GM18520 (cell line): ENCODE measurements around the gene SNRNP200.
"Not testable (repeated sequence)": the region's sequence is repeated elsewhere in the genome, so short reads cannot be mapped to it uniquely, and the experiment has no call there.

Experiments used
- ATAC-seq: cut with Tn5 transposase; IDR thresholded peaks from one replicate; pipeline ENCODE4 v1.9.1; 2021; ENCODE audit not compliant: unreplicated experiment

SNRNP200 gene

DNA sequence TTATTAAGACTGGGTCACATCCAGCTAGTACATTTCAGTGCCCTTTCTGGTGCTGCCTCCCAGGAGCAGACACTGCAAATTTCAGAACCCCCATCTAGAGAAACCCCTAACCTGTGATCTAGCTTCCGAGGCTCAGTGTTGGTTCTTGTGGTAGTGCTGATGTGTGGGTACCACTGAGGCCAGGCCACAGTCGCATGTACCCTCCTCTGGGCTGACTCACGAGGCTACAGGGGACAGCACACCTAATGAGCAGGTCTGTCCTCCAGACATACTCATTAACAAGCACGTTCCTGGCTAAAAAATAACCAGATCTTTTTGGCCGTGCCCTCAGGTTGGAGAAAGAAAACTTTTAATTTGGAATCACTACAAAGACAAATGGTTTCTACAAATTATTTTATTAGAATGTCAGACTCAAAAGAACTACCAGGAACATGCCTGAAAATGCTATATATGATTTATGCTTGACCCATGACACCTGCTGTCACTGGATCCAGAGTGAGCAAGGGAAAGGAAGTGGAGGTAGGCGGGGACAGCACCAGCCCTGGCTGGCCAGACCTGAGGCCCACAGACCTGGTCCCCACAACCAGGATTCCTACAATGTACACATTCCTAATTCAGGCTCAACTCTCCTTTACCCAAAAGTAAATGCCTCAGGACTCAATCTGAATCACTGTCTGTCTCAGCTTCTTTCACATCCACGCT lies 30.8 kb downstream of the SNRNP200 start:
- no peak for ATAC-seq

DNA sequence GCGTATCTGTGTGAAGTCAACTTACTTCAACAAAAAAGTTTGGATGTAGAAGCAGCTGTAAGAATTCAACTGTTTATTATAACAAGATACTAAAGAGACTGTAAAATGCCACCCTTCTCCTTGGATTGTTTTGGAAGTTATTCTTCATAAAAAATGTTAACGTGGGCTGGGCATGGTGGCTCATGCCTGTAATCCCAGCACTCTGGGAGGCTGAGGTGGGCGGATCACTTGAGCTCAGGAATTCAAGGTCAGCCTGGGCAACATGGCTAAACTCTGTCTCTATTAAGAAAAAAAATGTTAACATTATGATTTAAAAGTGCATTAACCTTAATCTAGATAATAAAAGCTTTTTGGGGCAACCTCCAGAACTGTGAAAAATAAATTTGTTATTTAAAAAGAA lies 31.6 kb downstream of the SNRNP200 start:
- no peak for ATAC-seq

- no peak for ATAC-seq
Measured at GRCh38 chr2:96271995-96272394, 33.4 kb downstream of the SNRNP200 start.

- no peak for ATAC-seq
Measured at GRCh38 chr2:96267159-96267971, 38.0 kb downstream of the SNRNP200 start.

DNA sequence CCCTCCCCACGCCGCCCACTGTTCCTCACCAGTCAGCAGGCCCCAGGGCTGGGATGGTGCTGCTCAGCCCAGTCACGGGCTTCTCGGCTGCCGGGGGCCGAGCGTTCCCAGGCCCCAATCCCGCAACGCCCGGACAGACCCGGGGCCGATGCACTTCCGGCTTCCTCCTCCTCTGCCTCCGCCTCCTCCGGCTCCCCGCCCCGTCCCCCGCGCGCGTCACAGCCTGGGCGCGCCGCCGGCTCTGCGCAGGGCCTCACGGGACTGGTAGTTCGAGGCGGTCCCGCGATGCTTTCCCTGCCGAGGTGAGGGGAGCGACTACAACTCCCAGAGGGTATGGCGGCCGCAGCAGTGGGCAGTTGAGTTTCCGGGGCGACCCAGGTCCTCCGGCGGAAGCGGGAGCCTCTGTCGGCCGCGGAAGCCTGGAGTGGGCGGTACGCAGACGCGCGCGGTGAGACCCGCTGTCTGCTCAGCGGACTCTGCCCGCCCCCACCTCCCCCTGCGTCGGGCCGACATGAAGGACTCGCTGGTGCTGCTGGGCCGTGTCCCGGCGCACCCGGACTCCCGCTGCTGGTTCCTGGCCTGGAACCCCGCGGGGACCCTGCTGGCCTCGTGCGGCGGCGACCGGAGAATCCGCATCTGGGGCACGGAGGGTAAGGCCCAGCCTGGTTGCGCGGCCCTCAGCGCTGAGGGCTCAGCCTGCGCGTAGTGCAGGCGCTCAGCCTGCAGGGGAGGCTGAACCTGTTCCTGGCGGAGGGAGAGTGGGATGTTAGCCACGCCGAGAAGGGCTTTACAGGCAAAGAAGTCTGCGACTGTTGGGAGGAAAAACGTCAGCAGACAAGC lies 39.3 kb downstream of the SNRNP200 start, which contains the start of the genes CIAO1 and TMEM127:
TSS of gene CIAO1 (plus strand) at position 386 of the 840 bp plus-strand sequence. CDS start at position 512, 126 bp downstream.
TSS of gene TMEM127 (minus strand) at position 158 of the 840 bp plus-strand sequence. CDS start 616 bp downstream, outside the sequence.
- peak; percentile 91 for ATAC-seq

GRCh38 chr2:96265349-96265839 lies 40.0 kb downstream of the SNRNP200 start:
- no peak for ATAC-seq

DNA sequence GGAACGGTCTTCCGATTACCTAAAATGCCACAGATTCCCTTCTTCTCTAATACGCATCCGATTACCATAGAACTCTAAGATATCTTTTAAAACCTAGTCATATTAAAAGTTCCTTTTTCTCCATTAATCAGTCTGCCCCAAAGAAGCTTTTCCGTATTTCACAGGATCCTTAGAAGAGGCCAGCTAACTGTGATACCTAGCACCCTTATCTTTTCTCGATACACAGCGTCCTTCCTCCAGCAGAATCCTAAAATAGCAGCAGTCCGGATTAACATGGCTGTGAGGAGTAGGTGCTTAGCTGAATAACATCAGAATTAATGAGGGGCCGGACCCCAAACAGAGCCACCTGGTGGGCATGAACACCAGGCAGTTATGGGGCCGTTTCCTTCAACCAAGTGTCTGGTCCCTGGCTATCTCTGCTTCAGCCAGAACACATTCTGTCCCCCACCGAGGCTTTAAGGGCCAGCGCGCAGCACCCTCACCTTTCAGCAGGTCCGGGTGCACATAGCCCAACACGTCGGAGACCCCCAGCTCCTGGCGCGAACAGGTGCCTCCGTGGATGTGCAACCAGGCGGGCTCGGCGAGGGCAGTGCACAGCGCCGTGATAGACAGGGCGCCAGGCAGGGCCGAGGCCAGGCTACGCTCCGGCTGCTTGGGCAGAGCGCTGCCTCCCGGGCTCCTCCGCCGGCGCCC lies 40.5 kb downstream of the SNRNP200 start:
- ATAC-seq = no peak

- no peak for ATAC-seq
Measured at GRCh38 chr2:96264086-96264485, 41.3 kb downstream of the SNRNP200 start.

DNA sequence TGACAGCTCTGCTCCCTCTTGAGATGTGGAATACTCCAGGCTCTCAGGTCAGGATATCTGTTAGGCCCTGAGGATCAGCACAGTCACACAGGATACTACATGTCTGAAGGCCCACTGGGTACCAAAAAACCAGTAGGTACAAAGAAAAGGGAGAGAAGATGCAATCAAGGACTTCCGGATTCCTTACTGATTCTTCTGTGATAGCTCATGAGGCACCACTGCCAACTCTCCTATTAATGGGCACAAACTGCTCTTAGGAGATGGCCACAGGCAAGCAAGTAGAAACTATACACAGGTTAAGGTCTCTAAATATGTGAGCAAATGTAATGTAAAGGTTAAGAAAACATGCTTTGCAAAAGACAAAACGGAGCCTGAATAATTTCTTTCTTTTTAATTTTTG lies 43.0 kb downstream of the SNRNP200 start:
- no peak for ATAC-seq

GRCh38 chr2:96261328-96262003 lies 43.9 kb downstream of the SNRNP200 start:
- ATAC-seq = no peak

DNA sequence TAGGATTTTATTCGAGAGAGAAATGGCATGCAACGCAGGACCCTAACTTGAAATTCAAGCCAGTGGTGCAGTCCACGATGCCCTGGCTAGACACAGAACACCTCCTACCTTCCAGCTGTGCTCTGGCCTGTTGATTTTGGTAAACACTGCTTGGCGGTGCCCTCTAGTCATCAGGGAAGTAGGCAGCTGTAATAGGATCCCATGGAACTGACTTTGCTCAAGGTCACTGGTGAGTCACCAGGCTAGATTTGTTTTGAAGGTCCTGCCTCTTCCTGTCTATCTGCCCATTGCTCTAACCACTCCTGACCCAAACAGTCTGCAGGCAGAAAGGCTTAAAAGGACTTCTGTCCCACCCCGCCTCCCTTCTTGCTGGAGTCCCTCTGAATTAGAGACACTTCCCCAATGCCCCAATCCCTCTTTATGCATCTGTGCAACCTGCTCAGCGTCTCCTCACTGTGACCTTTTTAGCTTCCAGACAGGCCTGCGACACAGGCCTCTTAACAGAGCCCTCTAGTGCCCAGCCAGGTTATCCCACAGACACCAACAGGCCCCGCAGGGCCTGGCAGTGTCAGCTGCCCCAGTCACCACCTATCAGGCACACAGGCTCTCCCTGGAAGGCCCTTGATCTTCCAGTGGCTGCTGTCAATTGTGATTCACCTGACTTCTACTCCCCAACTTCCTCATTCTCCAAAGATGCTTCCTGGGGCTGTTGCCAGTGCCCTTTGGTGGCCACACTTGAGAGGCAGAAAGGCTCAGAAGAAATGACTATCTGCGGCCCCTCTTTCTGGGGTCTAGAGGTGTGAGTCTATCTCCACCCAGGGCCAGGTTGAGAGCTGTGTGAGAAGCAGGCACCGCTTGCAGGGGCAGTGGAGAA lies 44.7 kb downstream of the SNRNP200 start:
- no peak for ATAC-seq

DNA sequence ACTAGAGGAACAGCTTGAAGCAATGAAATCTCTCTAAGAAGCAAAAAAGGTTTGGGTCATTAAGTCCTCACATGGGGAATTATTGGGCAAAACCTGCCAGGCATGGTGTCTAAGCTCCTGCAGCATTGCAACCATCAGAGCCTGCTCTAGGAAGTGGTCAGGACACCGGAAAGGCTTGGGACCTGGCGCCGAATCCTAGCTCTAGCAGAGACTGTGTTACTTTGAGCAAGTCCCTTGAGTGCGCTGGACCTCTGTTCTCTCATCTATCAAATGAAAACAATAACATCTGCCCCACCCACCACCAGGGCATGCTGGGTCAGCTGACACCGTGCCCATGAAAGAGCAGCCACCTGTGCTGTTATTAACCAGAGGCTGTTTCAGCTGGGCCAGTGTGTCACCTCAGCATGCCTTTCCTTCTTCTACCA lies 45.8 kb downstream of the SNRNP200 start:
- ATAC-seq = no peak

GRCh38 chr2:96258166-96259022 lies 47.0 kb downstream of the SNRNP200 start:
- no peak for ATAC-seq

GRCh38 chr2:96257744-96258143 lies 47.6 kb downstream of the SNRNP200 start:
- not testable (repeated sequence) for ATAC-seq

DNA sequence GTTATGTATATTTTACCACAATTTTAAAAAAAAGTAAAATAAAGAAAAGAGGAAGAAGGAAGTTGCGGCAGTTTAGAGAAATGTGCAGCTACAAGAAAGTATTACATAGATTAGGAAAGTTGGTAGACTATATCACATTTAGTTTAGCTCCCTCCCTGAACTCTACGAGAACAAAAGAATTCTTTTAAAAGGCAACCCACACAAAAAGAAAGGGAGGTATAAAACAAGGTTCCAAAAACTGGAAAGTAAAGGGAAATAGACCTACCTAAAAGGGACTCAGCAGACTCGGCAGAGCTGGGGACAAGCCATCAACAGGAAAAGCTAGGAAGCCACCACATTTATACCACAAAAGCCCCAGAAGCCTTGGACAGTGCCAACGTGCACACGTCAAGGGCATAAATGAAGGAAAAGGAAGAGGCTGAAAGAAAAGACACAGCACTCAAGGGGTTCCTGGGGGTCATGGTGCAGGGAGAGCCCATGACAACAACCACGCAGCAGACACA lies 48.7 kb downstream of the SNRNP200 start:
- ATAC-seq = no peak

- no peak for ATAC-seq
Measured at GRCh38 chr2:96254571-96254970, 50.8 kb downstream of the SNRNP200 start.

DNA sequence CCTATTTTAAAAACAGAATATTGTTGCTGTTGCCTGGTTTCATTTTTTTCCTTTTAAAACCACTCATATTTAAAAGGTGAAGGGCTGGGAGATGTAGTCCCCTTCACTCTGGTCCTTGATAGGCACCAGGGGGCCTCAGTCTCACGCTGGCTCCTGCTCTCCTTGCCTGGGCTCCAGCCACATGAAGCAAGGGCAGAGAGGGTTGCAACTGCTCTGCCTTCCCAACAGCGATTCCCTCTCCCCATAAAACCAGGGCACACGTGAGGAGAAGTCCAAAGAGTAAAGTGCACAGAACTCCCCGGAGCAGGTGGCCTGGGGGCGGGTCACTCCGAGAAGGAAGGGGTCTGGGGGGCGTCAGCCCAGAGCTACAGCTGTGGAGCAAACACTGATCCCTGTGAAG lies 52.3 kb downstream of the SNRNP200 start:
- ATAC-seq = no peak

DNA sequence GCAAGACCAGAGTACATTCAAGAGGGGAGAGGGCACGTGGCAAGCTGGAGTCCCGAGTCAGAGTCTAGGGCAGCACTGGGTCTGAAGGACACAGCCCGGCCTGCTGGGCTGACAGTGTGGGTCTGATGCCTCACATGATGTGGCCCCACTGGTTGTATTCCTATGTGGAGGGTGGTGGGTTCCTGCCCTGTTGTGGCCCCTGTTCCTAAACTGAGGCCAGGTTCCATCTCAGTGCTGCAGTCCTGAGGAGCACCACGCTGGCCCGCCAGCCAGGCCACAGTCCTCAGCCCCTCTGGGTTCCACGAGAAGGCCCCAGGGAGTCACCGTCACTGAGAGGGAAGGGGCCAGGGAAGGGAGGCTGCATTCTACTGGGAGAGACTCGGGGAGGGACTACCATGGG lies 52.8 kb downstream of the SNRNP200 start:
- no peak for ATAC-seq
